Measurements from ENCODE around the gene IL21R.

Gene IL21R

GRCh38 chr16:27403601-27403992 is 1.6 kb downstream of the IL21R start (continued):
- no peak for TF ChIP-seq TSHZ2 (CRISPR knock-in tag; IDR thresholded peaks at IDR 0.05)
- no peak for TF ChIP-seq ZC3H10 (CRISPR knock-in tag; IDR thresholded peaks at IDR 0.05)

- TF ChIP-seq ARNTL (CRISPR knock-in tag; IDR thresholded peaks at IDR 0.05; ENCODE audit: borderline replicate concordance, low read depth): no peak
- TF ChIP-seq ESRRG (CRISPR knock-in tag; IDR thresholded peaks at IDR 0.05): no peak
- no peak for TF ChIP-seq RARB (CRISPR knock-in tag; IDR thresholded peaks at IDR 0.05)
- no peak for TF ChIP-seq TOX (CRISPR knock-in tag; IDR thresholded peaks at IDR 0.05; ENCODE audit: borderline replicate concordance)
- no peak for TF ChIP-seq ZC3H10 (CRISPR knock-in tag; IDR thresholded peaks at IDR 0.05)
- TF ChIP-seq ZNF70 (CRISPR knock-in tag; IDR thresholded peaks at IDR 0.05): no peak
- no peak for TF ChIP-seq TSHZ2 (CRISPR knock-in tag; IDR thresholded peaks at IDR 0.05)
- TF ChIP-seq ISL1 (CRISPR knock-in tag; IDR thresholded peaks at IDR 0.05): no peak
- TF ChIP-seq PATZ1 (CRISPR knock-in tag; IDR thresholded peaks at IDR 0.05; ENCODE audit: borderline replicate concordance): no peak
- TF ChIP-seq, protein P1, sequence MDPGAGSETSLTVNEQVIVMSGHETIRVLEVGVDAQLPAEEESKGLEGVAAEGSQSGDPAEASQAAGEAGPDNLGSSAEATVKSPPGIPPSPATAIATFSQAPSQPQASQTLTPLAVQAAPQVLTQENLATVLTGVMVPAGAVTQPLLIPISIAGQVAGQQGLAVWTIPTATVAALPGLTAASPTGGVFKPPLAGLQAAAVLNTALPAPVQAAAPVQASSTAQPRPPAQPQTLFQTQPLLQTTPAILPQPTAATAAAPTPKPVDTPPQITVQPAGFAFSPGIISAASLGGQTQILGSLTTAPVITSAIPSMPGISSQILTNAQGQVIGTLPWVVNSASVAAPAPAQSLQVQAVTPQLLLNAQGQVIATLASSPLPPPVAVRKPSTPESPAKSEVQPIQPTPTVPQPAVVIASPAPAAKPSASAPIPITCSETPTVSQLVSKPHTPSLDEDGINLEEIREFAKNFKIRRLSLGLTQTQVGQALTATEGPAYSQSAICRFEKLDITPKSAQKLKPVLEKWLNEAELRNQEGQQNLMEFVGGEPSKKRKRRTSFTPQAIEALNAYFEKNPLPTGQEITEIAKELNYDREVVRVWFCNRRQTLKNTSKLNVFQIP (CRISPR knock-in tag; IDR thresholded peaks at IDR 0.05; ENCODE audit: borderline replicate concordance, low read depth): no peak
- TF ChIP-seq SNAI2 (CRISPR knock-in tag; IDR thresholded peaks at IDR 0.05): no peak
- no peak for TF ChIP-seq PPARA (CRISPR knock-in tag; IDR thresholded peaks at IDR 0.05; ENCODE audit: borderline replicate concordance)
- no peak for TF ChIP-seq TCF4 (CRISPR knock-in tag; IDR thresholded peaks at IDR 0.05; ENCODE audit: borderline replicate concordance)
- no peak for TF ChIP-seq OSR1 (CRISPR knock-in tag; IDR thresholded peaks at IDR 0.05)
- TF ChIP-seq CSDC2 (CRISPR knock-in tag; IDR thresholded peaks at IDR 0.05): no peak
- no peak for ATAC-seq
These were observed 2.3 kb downstream of the IL21R start for GRCh38 chr16:27404163-27404823.

- ATAC-seq: no peak; the same call in 2 of the 3 replicates
- TF ChIP-seq SNAI2 (CRISPR knock-in tag; IDR thresholded peaks at IDR 0.05): no peak
- no peak for TF ChIP-seq ZNF70 (CRISPR knock-in tag; IDR thresholded peaks at IDR 0.05)
- TF ChIP-seq, protein P2, sequence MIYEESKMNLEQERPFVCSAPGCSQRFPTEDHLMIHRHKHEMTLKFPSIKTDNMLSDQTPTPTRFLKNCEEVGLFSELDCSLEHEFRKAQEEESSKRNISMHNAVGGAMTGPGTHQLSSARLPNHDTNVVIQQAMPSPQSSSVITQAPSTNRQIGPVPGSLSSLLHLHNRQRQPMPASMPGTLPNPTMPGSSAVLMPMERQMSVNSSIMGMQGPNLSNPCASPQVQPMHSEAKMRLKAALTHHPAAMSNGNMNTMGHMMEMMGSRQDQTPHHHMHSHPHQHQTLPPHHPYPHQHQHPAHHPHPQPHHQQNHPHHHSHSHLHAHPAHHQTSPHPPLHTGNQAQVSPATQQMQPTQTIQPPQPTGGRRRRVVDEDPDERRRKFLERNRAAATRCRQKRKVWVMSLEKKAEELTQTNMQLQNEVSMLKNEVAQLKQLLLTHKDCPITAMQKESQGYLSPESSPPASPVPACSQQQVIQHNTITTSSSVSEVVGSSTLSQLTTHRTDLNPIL (CRISPR knock-in tag; IDR thresholded peaks at IDR 0.05; ENCODE audit: low read depth): no peak
- TF ChIP-seq ZFP3 (CRISPR knock-in tag; IDR thresholded peaks at IDR 0.05): no peak
- TF ChIP-seq CSDC2 (CRISPR knock-in tag; IDR thresholded peaks at IDR 0.05): no peak
These were observed 3.8 kb downstream of the IL21R start for GRCh38 chr16:27405546-27406451.
